A204.1 (cell line): Measurements from ENCODE around the gene KCNG4.

ENCODE experiments used
- FAIRE-seq: peaks from 2 replicates; lab custom pipeline; 2012; peaks lifted over from hg19 to GRCh38; lab: Jason Lieb, UNC

The KCNG4 gene

GRCh38 chr16:84239909-84240308 is at the start of gene KCNG4:
KCNG4 (minus strand) TSS chr16:84240012; CDS start chr16:84237485, 2,527 bp downstream.
- no peak for FAIRE-seq

GRCh38 chr16:84288902-84289301 is 49.1 kb upstream of the KCNG4 start:
- no peak for FAIRE-seq

- no peak for FAIRE-seq
Observed at GRCh38 chr16:84286578-84287240, 46.9 kb upstream of the KCNG4 start.

GRCh38 chr16:84284154-84284722 is 44.4 kb upstream of the KCNG4 start:
- no peak for FAIRE-seq

- no peak for FAIRE-seq
Observed at GRCh38 chr16:84283314-84284153, 43.7 kb upstream of the KCNG4 start.

- no peak for FAIRE-seq
Observed at GRCh38 chr16:84282533-84282932, 42.7 kb upstream of the KCNG4 start.

- no peak for FAIRE-seq
Observed at GRCh38 chr16:84281074-84281473, 41.3 kb upstream of the KCNG4 start.

- FAIRE-seq = no peak
Observed at GRCh38 chr16:84279881-84280280, 40.1 kb upstream of the KCNG4 start.

GRCh38 chr16:84278968-84279367 is 39.2 kb upstream of the KCNG4 start:
- no peak for FAIRE-seq

GRCh38 chr16:84278333-84278732 is 38.5 kb upstream of the KCNG4 start:
- FAIRE-seq = no peak

- FAIRE-seq = peak; percentile 51
Observed at GRCh38 chr16:84277244-84277823, 37.5 kb upstream of the KCNG4 start.

GRCh38 chr16:84275585-84276151 is 35.9 kb upstream of the KCNG4 start:
- FAIRE-seq = no peak

GRCh38 chr16:84274515-84274914 is 34.7 kb upstream of the KCNG4 start:
- no peak for FAIRE-seq

- FAIRE-seq = no peak
Observed at GRCh38 chr16:84272740-84273320, 33.0 kb upstream of the KCNG4 start.

GRCh38 chr16:84271866-84272265 is 32.1 kb upstream of the KCNG4 start:
- FAIRE-seq = no peak

GRCh38 chr16:84271037-84271436 is 31.2 kb upstream of the KCNG4 start:
- FAIRE-seq = no peak

GRCh38 chr16:84270531-84270930 is 30.7 kb upstream of the KCNG4 start:
- no peak for FAIRE-seq

GRCh38 chr16:84270071-84270470 is 30.3 kb upstream of the KCNG4 start:
- FAIRE-seq = no peak

- FAIRE-seq = no peak
Observed at GRCh38 chr16:84268291-84269040, 28.7 kb upstream of the KCNG4 start.

GRCh38 chr16:84267380-84267779 is 27.6 kb upstream of the KCNG4 start:
- no peak for FAIRE-seq

GRCh38 chr16:84266451-84266850 is 26.6 kb upstream of the KCNG4 start:
- no peak for FAIRE-seq

GRCh38 chr16:84262939-84263338 is 23.1 kb upstream of the KCNG4 start:
- no peak for FAIRE-seq
